HEK293 (cell line): Measurements from ENCODE around the gene PRR15.

ENCODE experiments used
- CTCF ChIA-PET: fragments of 350-600 bp; formaldehyde crosslinking; extraction: SDS; loops from one replicate; lab custom pipeline; 2021; ENCODE audit warnings: antibody characterized with exemption; lab: Yijun Ruan, JAX
- POLR2A ChIA-PET: fragments of 300-600 bp; formaldehyde crosslinking; extraction: SDS; loops from one replicate; lab custom pipeline; 2020; ENCODE audit warnings: antibody characterized with exemption, inconsistent platforms; lab: Yijun Ruan, JAX
- H3K27ac ChIP-seq: fragments of 200-500 bp; sonication (Bioruptor generic); 2 replicates; pipeline ENCODE4 v1.5.1; 2014; ENCODE audit warnings: low read depth, low read length, control low read depth, inconsistent platforms; ENCODE audit errors: extremely low read depth
- H3K36me3 ChIP-seq, 2 experiments: fragments of 200-500 bp in 1 of 2; sonication (Bioruptor generic) in 1 of 2; 1 replicate in 1 of 2; 2 replicates in 1 of 2; pipeline ENCODE4 v1.5.1; 2014 to 2017; ENCODE audit warnings: inconsistent platforms in 2 of 2, low read length in 2 of 2; ENCODE audit not compliant: control insufficient read depth in 2 of 2, insufficient read depth in 1 of 2
- H3K4me1 ChIP-seq: fragments of 200-500 bp; sonication (Bioruptor generic); 2 replicates; pipeline ENCODE4 v1.5.1; 2014; ENCODE audit warnings: mild to moderate bottlenecking, low read length, inconsistent platforms; ENCODE audit not compliant: control insufficient read depth, insufficient read depth
- H3K4me3 ChIP-seq: 2 replicates; pipeline ENCODE4 v1.5.1; 2011; ENCODE audit warnings: low read depth, mild to moderate bottlenecking, control low read depth, low read length, moderate library complexity
- H3K9me3 ChIP-seq: fragments of 200-500 bp; sonication (Bioruptor generic); 2 replicates; pipeline ENCODE4 v1.5.1; 2014; ENCODE audit warnings: low read depth, low read length, inconsistent platforms; ENCODE audit not compliant: control insufficient read depth, insufficient read depth
- GLI4 ChIP-seq: fragments of 450-650 bp; formaldehyde crosslinking; IDR thresholded peaks from 2 replicates; pipeline ENCODE4 v1.5.1; 2016; ENCODE audit warnings: missing biosample characterization, missing genetic modification characterization
- HIC1 ChIP-seq: fragments of 450-650 bp; formaldehyde crosslinking; IDR thresholded peaks from 2 replicates; pipeline ENCODE4 v1.5.1; 2016; ENCODE audit warnings: missing biosample characterization, missing genetic modification characterization
- KLF10 ChIP-seq: fragments of 450-650 bp; IDR thresholded peaks from 2 replicates; pipeline ENCODE4 v1.5.1; 2018; ENCODE audit warnings: missing biosample characterization, mild to moderate bottlenecking, missing genetic modification characterization
- TCF7L2 ChIP-seq: IDR thresholded peaks from 2 replicates; pipeline ENCODE4 v1.6.1; 2011; ENCODE audit warnings: low read depth, mild to moderate bottlenecking, inconsistent platforms, low read length, moderate library complexity, borderline replicate concordance
- YY1 ChIP-seq: fragments of 450-650 bp; formaldehyde crosslinking; IDR thresholded peaks from 2 replicates; pipeline ENCODE4 v1.5.1; 2018; ENCODE audit warnings: missing biosample characterization, missing genetic modification characterization
- ZBTB7A ChIP-seq: fragments of 450-650 bp; formaldehyde crosslinking; IDR thresholded peaks from 2 replicates; pipeline ENCODE4 v1.5.1; 2016; ENCODE audit warnings: low read depth, missing biosample characterization, missing genetic modification characterization
- ZNF169 ChIP-seq: fragments of 450-650 bp; formaldehyde crosslinking; IDR thresholded peaks from 2 replicates; pipeline ENCODE4 v1.5.1; 2016; ENCODE audit warnings: missing biosample characterization, missing genetic modification characterization
- ZNF18 ChIP-seq: fragments of 450-650 bp; formaldehyde crosslinking; IDR thresholded peaks from 2 replicates; pipeline ENCODE4 v1.5.1; 2016; ENCODE audit warnings: missing biosample characterization, missing genetic modification characterization
- ZNF292 ChIP-seq: fragments of 450-650 bp; formaldehyde crosslinking; IDR thresholded peaks from 2 replicates; pipeline ENCODE4 v1.5.1; 2016; ENCODE audit warnings: low read depth, missing biosample characterization, missing genetic modification characterization, borderline replicate concordance
- ZNF362 ChIP-seq: fragments of 450-650 bp; formaldehyde crosslinking; IDR thresholded peaks from 2 replicates; pipeline ENCODE4 v1.5.1; 2016; ENCODE audit warnings: missing biosample characterization, missing genetic modification characterization
- ZNF394 ChIP-seq: fragments of 450-650 bp; formaldehyde crosslinking; IDR thresholded peaks from 2 replicates; pipeline ENCODE4 v1.5.1; 2016; ENCODE audit warnings: missing biosample characterization, missing genetic modification characterization, mild to moderate bottlenecking, moderate library complexity, borderline replicate concordance
- ZNF404 ChIP-seq: fragments of 450-650 bp; formaldehyde crosslinking; IDR thresholded peaks from 2 replicates; pipeline ENCODE4 v1.5.1; 2017; ENCODE audit warnings: missing biosample characterization, missing genetic modification characterization
- ZNF449 ChIP-seq: fragments of 450-650 bp; formaldehyde crosslinking; IDR thresholded peaks from 2 replicates; pipeline ENCODE4 v1.5.1; 2017; ENCODE audit warnings: missing biosample characterization, mild to moderate bottlenecking, missing genetic modification characterization, moderate library complexity
- ZNF629 ChIP-seq: fragments of 450-650 bp; formaldehyde crosslinking; IDR thresholded peaks from 2 replicates; pipeline ENCODE4 v1.5.1; 2017; ENCODE audit warnings: missing biosample characterization, missing genetic modification characterization
- ZNF664 ChIP-seq: fragments of 450-650 bp; formaldehyde crosslinking; IDR thresholded peaks from 2 replicates; pipeline ENCODE4 v1.5.1; 2016; ENCODE audit warnings: missing biosample characterization, missing genetic modification characterization
- ZNF785 ChIP-seq: fragments of 450-650 bp; formaldehyde crosslinking; IDR thresholded peaks from 2 replicates; pipeline ENCODE4 v1.5.1; 2016; ENCODE audit warnings: missing biosample characterization, missing genetic modification characterization
- ZSCAN18 ChIP-seq: fragments of 450-650 bp; formaldehyde crosslinking; IDR thresholded peaks from 2 replicates; pipeline ENCODE4 v1.5.1; 2016; ENCODE audit warnings: missing biosample characterization, missing genetic modification characterization

The PRR15 gene

GRCh38 chr7:29574659-29575058 is 11.0 kb downstream of the PRR15 start (continued):
- no peak for TF ChIP-seq ZSCAN18
- TF ChIP-seq ZNF629 (tag by site-specific recombination): no peak
- TF ChIP-seq YY1: no peak
- no peak for TF ChIP-seq ZNF404
- TF ChIP-seq ZNF362 (tag by site-specific recombination): no peak
- no peak for TF ChIP-seq ZNF394 (tag by site-specific recombination)
- no peak for TF ChIP-seq ZNF785 (tag by site-specific recombination)
- no peak for TF ChIP-seq HIC1
- no peak for TF ChIP-seq ZNF449 (tag by site-specific recombination)
- no peak for TF ChIP-seq ZNF18 (tag by site-specific recombination)

- no peak overlapping the region for H3K4me3 ChIP-seq
- POLR2A ChIA-PET: no interaction called here
- H3K36me3 ChIP-seq: no peaks in the 10 kb centered on the region; a peak in 1 of 3 replicates
- TF ChIP-seq TCF7L2 (no peak), ZNF169 (no peak), ZBTB7A (tag by site-specific recombination) (no peak), ZNF664 (tag by site-specific recombination) (no peak), KLF10 (tag by site-specific recombination) (no peak), ZNF292 (no peak), GLI4 (tag by site-specific recombination) (no peak)
- CTCF ChIA-PET: interaction anchor here (0.6 to 1.0 kb wide), 3 partner anchors 23 to 666 kb away, joined by 3 to 4 read pairs (median 4); no protein-coding TSS in a partner anchor
- no peaks in the 10 kb centered on the region for H3K9me3 ChIP-seq
- H3K4me1 ChIP-seq: 0 out of 2 replicates have a peak, but pooled peaks cover 2% of the 10 kb centered on the region
- H3K27ac ChIP-seq: no peak overlapping the region
Measured at GRCh38 chr7:29587195-29587808, 23.7 kb downstream of the PRR15 start.
